ENCODE measurements around the gene PPP1R3G.
"Not testable (repeated sequence)": the region's sequence is repeated elsewhere in the genome, so short reads cannot be mapped to it uniquely, and the experiment has no call there.

Gene PPP1R3G

GRCh38 chr6:5096482-5096881, 11.3 kb downstream of the PPP1R3G start:
- no peak for DNase-seq

GRCh38 chr6:5098501-5099270, 13.5 kb downstream of the PPP1R3G start:
- DNase-seq, result no peak

- DNase-seq, result no peak
These were observed 14.4 kb downstream of the PPP1R3G start for GRCh38 chr6:5099537-5099936.

GRCh38 chr6:5100806-5101205, 15.7 kb downstream of the PPP1R3G start:
- DNase-seq, result no peak

- DNase-seq, result no peak
These were observed 17.3 kb downstream of the PPP1R3G start for GRCh38 chr6:5102267-5102970.

- DNase-seq, result no peak
These were observed 18.1 kb downstream of the PPP1R3G start for GRCh38 chr6:5103250-5103649.

- DNase-seq, result no peak
These were observed 19.5 kb downstream of the PPP1R3G start for GRCh38 chr6:5104667-5105066.

GRCh38 chr6:5105146-5105545, 20.0 kb downstream of the PPP1R3G start:
- no peak for DNase-seq

- no peak for DNase-seq
These were observed 22.2 kb downstream of the PPP1R3G start for GRCh38 chr6:5107341-5107740.

GRCh38 chr6:5108068-5108467, 22.9 kb downstream of the PPP1R3G start:
- no peak for DNase-seq

GRCh38 chr6:5108536-5109150, 23.5 kb downstream of the PPP1R3G start:
- no peak for DNase-seq

GRCh38 chr6:5109436-5109835, 24.3 kb downstream of the PPP1R3G start:
- DNase-seq, result no peak

- DNase-seq, result no peak
These were observed 25.1 kb downstream of the PPP1R3G start for GRCh38 chr6:5110246-5110645.

- DNase-seq, result no peak
These were observed 26.5 kb downstream of the PPP1R3G start for GRCh38 chr6:5111626-5112025.

- DNase-seq, result no peak
These were observed 27.1 kb downstream of the PPP1R3G start for GRCh38 chr6:5112066-5112799.

- DNase-seq, result no peak
These were observed 28.0 kb downstream of the PPP1R3G start for GRCh38 chr6:5113096-5113495.

- no peak for DNase-seq
These were observed 30.0 kb downstream of the PPP1R3G start for GRCh38 chr6:5115168-5115567.

GRCh38 chr6:5116243-5116991, 31.3 kb downstream of the PPP1R3G start:
- no peak for DNase-seq

GRCh38 chr6:5119090-5119951, 34.2 kb downstream of the PPP1R3G start:
- DNase-seq, result no peak

GRCh38 chr6:5120011-5120410, 34.9 kb downstream of the PPP1R3G start:
- no peak for DNase-seq

- DNase-seq, result not testable (repeated sequence)
These were observed 35.4 kb downstream of the PPP1R3G start for GRCh38 chr6:5120543-5120942.

GRCh38 chr6:5121479-5121878, 36.3 kb downstream of the PPP1R3G start:
- no peak for DNase-seq
